HFF-Myc (cell line): ENCODE results near the gene PARD3.

ENCODE experiments used
- DNase-seq: peaks from one replicate; pipeline ENCODE4 v3.0.0-alpha.2; 2011; ENCODE audit warnings: low read depth; ENCODE audit errors: extremely low read depth
- H3K4me3 ChIP-seq: replicated peaks from 2 replicates; pipeline ENCODE4 v1.5.1; 2011; ENCODE audit warnings: low read depth, mild to moderate bottlenecking, control low read depth, low read length
- CTCF ChIP-seq: IDR thresholded peaks from 2 replicates; pipeline ENCODE4 v1.5.1; 2012; ENCODE audit warnings: mild to moderate bottlenecking, low read depth, low read length, control low read depth; ENCODE audit errors: missing control alignments

The PARD3 gene

GRCh38 chr10:34778237-34778636, 36.9 kb downstream of the PARD3 start:
- no peak overlapping the region for H3K4me3 ChIP-seq
- DNase-seq, result no peak
- TF ChIP-seq CTCF, result no peak

DNA sequence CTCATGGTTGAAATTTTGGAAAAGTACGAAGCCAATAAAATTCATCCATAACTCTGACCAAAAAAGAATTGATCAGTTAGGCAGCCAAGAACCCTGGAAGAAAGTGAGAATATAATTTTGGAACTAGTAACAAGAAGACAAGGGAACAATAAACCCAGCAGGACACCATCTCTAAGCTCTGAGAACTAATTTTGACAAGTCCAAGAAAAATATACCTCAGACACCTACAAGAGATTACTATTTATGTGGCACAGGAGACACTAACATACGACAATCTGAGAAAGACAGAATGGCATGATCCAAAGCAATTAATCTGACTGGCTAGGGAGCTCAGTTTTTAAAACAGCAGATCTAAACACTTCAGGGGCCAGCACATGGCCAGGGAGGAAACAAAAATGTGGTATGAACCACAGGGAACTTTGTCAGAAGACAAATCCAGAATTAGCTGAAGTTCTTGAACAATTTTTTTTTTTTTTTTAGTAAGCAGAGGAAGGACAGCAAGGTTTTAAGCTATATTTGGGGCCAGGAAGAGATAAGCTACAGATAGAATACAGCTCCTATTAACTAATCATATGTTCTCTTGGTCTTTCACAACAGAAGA, 38.9 kb downstream of the PARD3 start:
- no peak for TF ChIP-seq CTCF
- no peak overlapping the region for H3K4me3 ChIP-seq
- DNase-seq, result no peak

- DNase-seq, result no peak
- TF ChIP-seq CTCF, result no peak
Observed at GRCh38 chr10:34775044-34775637, 40.0 kb downstream of the PARD3 start.

DNA sequence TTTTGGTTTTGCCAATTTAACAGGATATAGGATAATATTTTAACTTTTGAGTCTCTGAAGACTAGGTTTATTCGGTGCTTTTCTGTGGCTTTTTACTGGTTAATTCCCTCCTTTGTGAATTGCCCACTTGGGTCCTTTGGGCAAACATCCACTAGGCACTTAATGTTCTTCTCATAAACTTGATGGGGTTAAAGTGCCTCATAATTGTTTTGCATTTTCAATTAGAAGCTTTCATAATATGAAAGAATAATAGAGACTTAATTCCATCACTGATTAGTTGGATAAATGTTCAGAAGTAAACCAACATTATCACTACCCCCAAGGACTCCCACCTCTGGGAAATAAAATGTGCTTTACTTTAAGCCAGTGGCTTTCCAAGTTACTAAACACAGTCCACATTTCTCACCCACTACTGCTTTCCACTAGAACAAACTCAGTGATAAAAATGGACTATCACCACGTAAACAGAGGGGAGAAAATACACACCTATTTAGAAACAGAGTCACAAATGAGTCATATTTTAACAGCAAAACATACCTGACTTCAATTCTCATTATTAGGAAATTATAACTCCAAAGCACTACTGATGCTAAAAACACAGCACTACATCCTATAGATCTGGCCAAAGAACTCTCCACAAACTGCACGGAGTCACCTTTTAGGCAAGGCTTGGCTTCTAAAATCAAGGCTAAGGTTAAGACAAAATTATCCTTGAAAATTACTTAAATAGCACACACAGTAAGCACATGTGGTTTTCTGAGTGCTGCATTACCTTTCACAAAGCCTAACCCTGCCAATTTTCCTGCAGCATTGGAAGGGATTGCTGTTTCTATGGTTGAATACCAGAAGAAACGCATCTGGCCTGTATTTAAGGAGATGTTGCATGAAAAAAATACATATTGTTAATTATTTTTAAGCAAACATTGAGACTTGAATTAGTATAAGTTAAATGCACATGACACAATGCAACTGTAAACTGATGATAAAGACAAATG, 41.2 kb downstream of the PARD3 start:
- no peak for DNase-seq
- TF ChIP-seq CTCF, result no peak
- no peak overlapping the region for H3K4me3 ChIP-seq

More at GRCh38 chr10:34775044-34775637, 40.0 kb downstream of the PARD3 start:
- H3K4me3 ChIP-seq, result no peak overlapping the region

GRCh38 chr10:34771525-34771924, 43.6 kb downstream of the PARD3 start:
- TF ChIP-seq CTCF, result no peak
- DNase-seq, result no peak
- H3K4me3 ChIP-seq, result no peak overlapping the region

DNA sequence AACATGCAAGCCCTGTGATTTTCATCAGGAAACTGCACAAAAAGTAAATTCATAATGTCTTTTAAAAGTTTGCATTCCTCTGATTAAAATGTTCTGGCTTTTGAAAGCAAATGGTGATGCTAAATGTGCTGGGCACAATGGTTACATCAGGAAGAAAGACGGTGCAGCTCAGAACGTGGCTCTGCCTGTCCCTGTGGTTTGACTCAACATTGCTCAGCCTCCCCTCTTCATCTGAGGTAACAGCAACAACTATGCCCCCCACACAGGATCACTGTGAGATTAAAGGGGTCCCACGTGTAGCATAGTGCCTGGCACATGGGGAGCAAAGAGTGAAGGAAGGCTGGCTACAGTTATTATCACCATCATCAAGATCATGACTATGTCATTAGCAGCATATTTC, 44.0 kb downstream of the PARD3 start:
- H3K4me3 ChIP-seq, result no peak overlapping the region
- no peak for DNase-seq
- no peak for TF ChIP-seq CTCF
